Spleen (tissue), 7 donors: Measurements from ENCODE around the gene B4GALT3.

ENCODE experiments used
- POLR2A ChIP-seq, 3 donors: fragments of 450-650 bp; IDR thresholded peaks; one replicate each; pipeline ENCODE4 v1.5.1; 2017; ENCODE audit warnings: antibody characterized with exemption in 3 of 3, mild to moderate bottlenecking in 1 of 3
- POLR2AphosphoS5 ChIP-seq, 3 donors: sonication (generic); formaldehyde crosslinking; IDR thresholded peaks; one replicate each; pipeline ENCODE4 v1.5.1; 2017; ENCODE audit warnings: antibody characterized with exemption in 3 of 3
- TF ChIP-seq, protein P1 (sequence below), 11 experiments: fragments of 200-600 bp in 7 of 11; fragments of 450-650 bp in 4 of 11; sonication (generic) in 4 of 11; IDR thresholded peaks in 8 of 11; conservative IDR thresholded peaks in 3 of 11; 1 replicate in 7 of 11; 2 replicates in 4 of 11; pipeline versions ENCODE4 v1.4.0 to v1.8.0; 2016 to 2021; ENCODE audit warnings: antibody characterized with exemption in 11 of 11, inconsistent platforms in 4 of 11, mild to moderate bottlenecking in 1 of 11
- donor health status: DM: no; HTN: no; CAD: no; lungs with moderate emphysema.
- donor health status: DM: no; HTN: no; CAD: no.
- donor health status: DM: no; HTN: no; CAD: no.

DNA sequence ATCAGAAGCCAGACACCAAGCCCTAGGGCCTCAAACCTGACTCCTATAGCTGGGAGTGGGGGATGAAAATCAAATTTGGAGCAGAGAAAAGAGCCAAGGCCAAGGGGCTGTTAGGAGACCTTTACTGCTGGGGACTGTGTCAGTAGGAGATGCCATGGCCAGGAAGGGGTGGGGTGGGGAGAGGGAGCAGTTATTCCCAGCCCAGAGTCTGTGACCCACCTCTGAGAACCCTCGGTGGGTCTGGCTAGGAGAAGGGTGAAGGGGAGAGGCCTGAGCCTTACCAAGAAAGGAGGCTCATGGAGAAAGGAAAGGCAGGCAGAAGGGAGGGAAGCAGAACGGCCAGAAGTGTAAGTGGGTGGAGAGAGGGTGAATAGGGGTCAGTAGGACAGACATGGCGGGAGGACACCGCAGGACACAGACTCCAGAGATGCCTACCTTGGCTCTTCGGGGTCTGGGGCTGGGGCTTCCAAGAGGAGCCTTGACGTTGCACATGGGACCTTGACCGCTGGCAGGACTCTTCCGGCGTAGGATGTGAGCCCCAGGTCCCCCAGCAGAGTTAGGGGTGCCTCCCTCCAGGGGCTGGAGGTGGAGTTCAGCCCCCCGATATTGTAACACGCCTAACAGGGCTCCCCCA lies 20.4 kb upstream of the B4GALT3 start:
- TF ChIP-seq, protein P1, sequence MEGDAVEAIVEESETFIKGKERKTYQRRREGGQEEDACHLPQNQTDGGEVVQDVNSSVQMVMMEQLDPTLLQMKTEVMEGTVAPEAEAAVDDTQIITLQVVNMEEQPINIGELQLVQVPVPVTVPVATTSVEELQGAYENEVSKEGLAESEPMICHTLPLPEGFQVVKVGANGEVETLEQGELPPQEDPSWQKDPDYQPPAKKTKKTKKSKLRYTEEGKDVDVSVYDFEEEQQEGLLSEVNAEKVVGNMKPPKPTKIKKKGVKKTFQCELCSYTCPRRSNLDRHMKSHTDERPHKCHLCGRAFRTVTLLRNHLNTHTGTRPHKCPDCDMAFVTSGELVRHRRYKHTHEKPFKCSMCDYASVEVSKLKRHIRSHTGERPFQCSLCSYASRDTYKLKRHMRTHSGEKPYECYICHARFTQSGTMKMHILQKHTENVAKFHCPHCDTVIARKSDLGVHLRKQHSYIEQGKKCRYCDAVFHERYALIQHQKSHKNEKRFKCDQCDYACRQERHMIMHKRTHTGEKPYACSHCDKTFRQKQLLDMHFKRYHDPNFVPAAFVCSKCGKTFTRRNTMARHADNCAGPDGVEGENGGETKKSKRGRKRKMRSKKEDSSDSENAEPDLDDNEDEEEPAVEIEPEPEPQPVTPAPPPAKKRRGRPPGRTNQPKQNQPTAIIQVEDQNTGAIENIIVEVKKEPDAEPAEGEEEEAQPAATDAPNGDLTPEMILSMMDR (IDR thresholded peaks at IDR 0.05 in 8 of 11, conservative IDR thresholded peaks at IDR 0.05 in 3 of 11), result no peak
- TF ChIP-seq POLR2A (IDR thresholded peaks at IDR 0.05) (no peak), POLR2AphosphoS5 (IDR thresholded peaks at IDR 0.05) (no peak)
